Parathyroid adenoma (tissue), 2 donors: ENCODE measurements around the gene CASKIN1.

Experiments
- H2AFZ ChIP-seq: fragments of 300-600 bp; sonication (generic); one replicate; pipeline ENCODE4 v1.7.0; 2017; ENCODE audit warnings: antibody characterized with exemption, mild to moderate bottlenecking
- H3K27ac ChIP-seq: fragments of 300-600 bp; sonication (generic); one replicate; pipeline ENCODE4 v1.7.0; 2017
- H3K27me3 ChIP-seq: fragments of 300-600 bp; sonication (generic); one replicate; pipeline ENCODE4 v1.7.0; 2017; ENCODE audit warnings: low read length; ENCODE audit not compliant: control insufficient read depth, insufficient read depth
- H3K36me3 ChIP-seq: fragments of 300-600 bp; sonication (generic); one replicate; pipeline ENCODE4 v1.7.0; 2017; ENCODE audit warnings: low read length; ENCODE audit not compliant: control insufficient read depth, insufficient read depth
- H3K4me1 ChIP-seq: fragments of 300-600 bp; sonication (generic); one replicate; pipeline ENCODE4 v1.7.0; 2017; ENCODE audit warnings: control low read depth
- H3K4me2 ChIP-seq: fragments of 300-600 bp; sonication (generic); one replicate; pipeline ENCODE4 v1.7.0; 2017; ENCODE audit warnings: low read length
- H3K4me3 ChIP-seq: fragments of 300-600 bp; sonication (generic); one replicate; pipeline ENCODE4 v1.7.0; 2017; ENCODE audit warnings: low read depth, low read length
- H3K79me2 ChIP-seq: fragments of 300-600 bp; sonication (generic); one replicate; pipeline ENCODE4 v1.7.0; 2017; ENCODE audit warnings: control low read depth
- H3K9ac ChIP-seq: fragments of 300-600 bp; sonication (generic); one replicate; pipeline ENCODE4 v1.7.0; 2017; ENCODE audit warnings: mild to moderate bottlenecking
- H3K9me3 ChIP-seq: fragments of 300-600 bp; sonication (generic); one replicate; pipeline ENCODE4 v1.7.0; 2017; ENCODE audit warnings: low read length; ENCODE audit not compliant: control insufficient read depth
- TF ChIP-seq, protein P1 (sequence below): fragments of 300-600 bp; sonication (generic); IDR thresholded peaks from one replicate; pipeline ENCODE4 v1.7.0; 2017; ENCODE audit warnings: antibody characterized with exemption, mild to moderate bottlenecking
- donor health status: primary hyperparathyroidism.

CASKIN1 gene

DNA sequence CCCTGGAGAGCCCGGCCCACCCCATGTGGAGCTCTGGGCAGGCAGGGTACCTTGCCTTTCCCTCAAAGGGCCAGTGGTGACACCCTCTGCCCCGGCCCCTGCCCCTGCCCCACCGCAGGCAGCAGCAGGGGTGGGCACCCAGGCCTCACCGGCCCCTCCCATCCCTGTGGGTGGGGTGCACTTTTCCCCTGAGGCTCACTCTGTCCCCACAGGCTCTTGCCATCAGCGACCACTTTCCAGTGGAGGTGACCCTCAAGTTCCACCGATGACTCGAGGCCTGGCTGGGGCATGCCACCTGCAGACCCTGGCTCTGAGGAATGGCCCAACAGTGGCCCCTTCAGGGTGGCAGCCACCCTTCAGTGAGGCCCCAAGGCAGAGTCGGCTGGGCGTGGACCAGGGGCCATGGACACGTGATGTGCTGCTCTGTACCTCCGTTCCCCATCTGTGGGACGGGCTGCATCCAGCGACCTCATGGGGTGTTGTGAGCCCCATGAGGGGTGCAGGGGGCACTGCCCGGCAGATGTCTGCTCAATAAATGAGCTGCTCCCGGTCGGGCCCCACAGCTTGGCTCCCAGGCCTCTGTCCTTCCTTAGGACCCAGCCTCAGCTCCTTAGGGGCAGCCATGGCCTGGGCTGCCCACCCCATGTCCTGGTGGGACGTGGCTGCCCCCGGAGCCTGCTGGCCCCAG lies 41.9 kb upstream of the CASKIN1 start:
- Histone ChIP-seq H3K9ac (no peak overlapping the region), H3K4me1 (no peaks in the 10 kb centered on the region), H3K36me3 (no peaks in the 10 kb centered on the region), H2AFZ (no peak overlapping the region), H3K9me3 (no peaks in the 10 kb centered on the region), H3K27me3 (no peaks in the 10 kb centered on the region), H3K4me3 (no peak overlapping the region), H3K4me2 (no peak overlapping the region), H3K79me2 (no peaks in the 10 kb centered on the region), H3K27ac (no peak overlapping the region)
- TF ChIP-seq, protein P1, sequence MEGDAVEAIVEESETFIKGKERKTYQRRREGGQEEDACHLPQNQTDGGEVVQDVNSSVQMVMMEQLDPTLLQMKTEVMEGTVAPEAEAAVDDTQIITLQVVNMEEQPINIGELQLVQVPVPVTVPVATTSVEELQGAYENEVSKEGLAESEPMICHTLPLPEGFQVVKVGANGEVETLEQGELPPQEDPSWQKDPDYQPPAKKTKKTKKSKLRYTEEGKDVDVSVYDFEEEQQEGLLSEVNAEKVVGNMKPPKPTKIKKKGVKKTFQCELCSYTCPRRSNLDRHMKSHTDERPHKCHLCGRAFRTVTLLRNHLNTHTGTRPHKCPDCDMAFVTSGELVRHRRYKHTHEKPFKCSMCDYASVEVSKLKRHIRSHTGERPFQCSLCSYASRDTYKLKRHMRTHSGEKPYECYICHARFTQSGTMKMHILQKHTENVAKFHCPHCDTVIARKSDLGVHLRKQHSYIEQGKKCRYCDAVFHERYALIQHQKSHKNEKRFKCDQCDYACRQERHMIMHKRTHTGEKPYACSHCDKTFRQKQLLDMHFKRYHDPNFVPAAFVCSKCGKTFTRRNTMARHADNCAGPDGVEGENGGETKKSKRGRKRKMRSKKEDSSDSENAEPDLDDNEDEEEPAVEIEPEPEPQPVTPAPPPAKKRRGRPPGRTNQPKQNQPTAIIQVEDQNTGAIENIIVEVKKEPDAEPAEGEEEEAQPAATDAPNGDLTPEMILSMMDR: no peak

DNA sequence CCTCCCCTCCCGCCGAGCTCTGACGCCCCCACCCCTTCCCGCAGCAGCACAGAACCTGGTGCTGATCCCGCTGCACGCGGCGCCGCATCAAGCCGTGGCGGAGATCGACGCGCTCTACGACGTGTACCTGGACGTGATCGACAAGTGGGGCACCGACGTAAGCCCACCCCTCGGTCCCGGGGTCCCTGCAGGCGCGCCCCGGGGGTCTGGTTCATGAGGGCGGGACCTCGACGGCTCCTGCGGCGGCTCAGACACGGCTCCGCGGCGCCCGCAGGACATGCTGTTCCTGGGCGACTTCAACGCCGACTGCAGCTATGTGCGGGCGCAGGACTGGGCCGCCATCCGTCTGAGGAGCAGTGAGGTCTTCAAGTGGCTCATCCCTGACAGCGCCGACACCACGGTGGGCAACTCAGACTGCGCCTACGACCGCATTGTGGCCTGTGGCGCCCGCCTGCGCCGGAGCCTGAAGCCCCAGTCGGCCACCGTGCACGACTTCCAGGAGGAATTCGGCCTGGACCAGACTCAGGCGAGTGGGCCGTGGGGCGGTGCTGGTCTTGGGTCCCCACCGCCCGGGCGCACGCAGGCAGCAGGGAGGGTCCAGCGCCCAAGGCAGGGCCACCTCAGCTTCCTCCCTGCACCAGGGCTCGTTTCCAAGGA lies 41.2 kb upstream of the CASKIN1 start:
- H3K79me2 ChIP-seq: no peaks in the 10 kb centered on the region
- no peak overlapping the region for H2AFZ ChIP-seq
- H3K9ac ChIP-seq: no peak overlapping the region
- H3K36me3 ChIP-seq: no peaks in the 10 kb centered on the region
- no peak overlapping the region for H3K27ac ChIP-seq
- TF ChIP-seq, protein P1: no peak
- H3K27me3 ChIP-seq: no peaks in the 10 kb centered on the region
- H3K4me2 ChIP-seq: no peak overlapping the region
- no peak overlapping the region for H3K4me3 ChIP-seq
- H3K9me3 ChIP-seq: no peaks in the 10 kb centered on the region
- no peaks in the 10 kb centered on the region for H3K4me1 ChIP-seq

DNA sequence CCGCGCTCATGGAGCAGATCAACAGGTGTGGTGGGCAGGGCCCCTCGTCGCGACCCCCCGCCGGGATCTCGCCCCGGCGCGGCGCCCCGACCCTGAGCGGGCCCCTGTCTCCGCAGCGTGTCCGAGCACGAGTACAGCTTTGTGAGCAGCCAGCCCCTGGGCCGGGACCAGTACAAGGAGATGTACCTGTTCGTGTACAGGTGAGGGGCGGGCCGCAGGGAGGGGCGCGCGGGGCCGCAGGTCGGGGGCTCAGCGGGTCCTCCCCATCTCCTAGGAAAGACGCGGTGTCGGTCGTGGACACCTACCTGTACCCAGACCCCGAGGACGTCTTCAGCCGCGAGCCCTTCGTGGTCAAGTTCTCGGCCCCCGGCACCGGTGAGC lies 40.7 kb upstream of the CASKIN1 start:
- no peaks in the 10 kb centered on the region for H3K9me3 ChIP-seq
- peak overlapping the region; percentile 47 for H3K4me2 ChIP-seq
- no peaks in the 10 kb centered on the region for H3K79me2 ChIP-seq
- H3K9ac ChIP-seq: no peak overlapping the region
- TF ChIP-seq, protein P1: no peak
- no peak overlapping the region for H3K4me3 ChIP-seq
- no peaks in the 10 kb centered on the region for H3K4me1 ChIP-seq
- H3K27ac ChIP-seq: no peak overlapping the region
- H2AFZ ChIP-seq: no peak overlapping the region
- no peaks in the 10 kb centered on the region for H3K36me3 ChIP-seq
- no peaks in the 10 kb centered on the region for H3K27me3 ChIP-seq

DNA sequence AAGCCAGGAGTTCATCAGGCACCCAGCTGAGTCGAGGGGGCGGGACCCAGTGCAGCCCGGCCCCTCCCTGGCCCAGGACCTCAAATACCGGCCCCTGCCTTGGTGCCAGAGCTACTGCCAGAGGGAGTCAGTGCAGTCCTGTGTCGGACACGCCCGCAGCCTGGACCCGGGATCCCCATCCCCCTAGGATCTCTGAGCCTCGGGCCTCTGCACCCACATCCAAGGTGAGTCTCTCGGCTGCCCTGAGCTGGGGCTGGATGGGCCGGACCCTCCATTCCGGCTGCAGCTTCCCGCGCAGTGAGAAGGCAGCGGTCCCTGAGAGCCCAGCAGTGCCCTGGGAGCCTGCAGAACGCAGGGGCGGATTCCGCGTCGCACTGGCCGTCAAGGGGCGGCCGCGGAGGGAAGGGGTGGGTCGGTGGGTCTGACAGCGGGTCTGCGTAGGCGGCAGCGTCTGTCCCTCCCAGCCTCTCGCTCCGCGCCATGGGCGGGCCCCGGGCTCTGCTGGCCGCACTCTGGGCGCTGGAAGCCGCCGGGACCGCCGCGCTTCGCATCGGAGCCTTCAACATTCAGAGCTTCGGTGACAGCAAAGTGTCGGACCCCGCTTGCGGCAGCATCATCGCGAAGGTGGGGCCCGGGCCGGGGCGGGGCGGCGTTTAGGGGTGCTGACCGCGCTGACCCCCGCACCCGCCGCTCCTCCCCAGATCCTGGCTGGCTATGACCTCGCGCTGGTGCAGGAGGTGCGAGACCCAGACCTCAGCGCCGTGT lies 40.1 kb upstream of the CASKIN1 start, which contains the start of gene DNASE1L2:
TSS of gene DNASE1L2 (plus strand) at position 108 of the 765 bp plus-strand sequence. CDS start at position 481, 373 bp downstream.
- no peak within 1 kb of the TSS for H3K27ac ChIP-seq
- H3K79me2 ChIP-seq: no peaks in the 10 kb centered on the region
- no peaks in the 10 kb centered on the region for H3K36me3 ChIP-seq
- no peaks in the 10 kb centered on the region for H3K4me1 ChIP-seq
- H2AFZ ChIP-seq: no peak within 1 kb of the TSS
- H3K4me2 ChIP-seq: peak within 1 kb of the TSS; percentile 47
- no peaks in the 10 kb centered on the region for H3K9me3 ChIP-seq
- H3K27me3 ChIP-seq: no peaks in the 10 kb centered on the region
- no peak within 1 kb of the TSS for H3K9ac ChIP-seq
- H3K4me3 ChIP-seq: no peak within 1 kb of the TSS
- TF ChIP-seq, protein P1: no peak
